ENCODE results near the gene INSR. TPM values are rescaled to one million over a fixed set of nuclear protein-coding genes. Genes with fewer than 3 reads are reported as not detected.

The INSR gene
- total and polyA plus RNA-seq, 4 donors, result 5.8 to 64.6 (median 20.9) TPM

DNA sequence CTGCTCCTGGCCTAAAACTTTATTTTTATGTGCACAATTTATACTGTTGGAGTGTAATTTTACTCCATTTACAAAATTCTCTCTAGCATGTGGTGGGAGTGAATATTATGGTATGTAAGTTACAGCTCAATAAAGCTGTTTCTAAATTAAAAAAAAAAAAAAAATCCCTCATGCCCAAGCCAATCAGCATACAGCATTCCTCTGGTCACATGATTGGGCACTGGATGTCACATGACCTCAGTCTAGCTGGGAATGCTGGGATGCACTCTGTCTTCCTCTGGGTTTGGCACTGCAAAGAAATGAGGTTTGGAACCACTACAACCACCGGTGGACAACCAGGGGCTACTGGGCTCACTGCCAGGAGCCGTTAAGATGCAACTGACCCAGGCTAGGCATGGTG is 157.1 kb downstream of the INSR start:
- H3K27me3 ChIP-seq (ENCODE audit: control insufficient read depth in 3 of 3, insufficient read depth in 3 of 3, low read length in 2 of 3), result no peaks in the 10 kb centered on the region
- H3K36me3 ChIP-seq (ENCODE audit: control insufficient read depth in 4 of 4, insufficient read depth in 4 of 4, low read length in 4 of 4), result peaks cover 16 to 28% (median 26%) of the 10 kb centered on the region in 4 donors
- WGBS, 2 donors, result 57 to 70% methylated on average over 2 of the region's 2 CpGs
- DNase-seq (no peak), ATAC-seq (ENCODE audit: insufficient read depth, low FRiP score) (no peak)
- H3K9ac ChIP-seq (ENCODE audit: insufficient read depth in 1 of 2, low read length in 2 of 2), result no peak overlapping the region
- no peaks in the 10 kb centered on the region for H3K4me1 ChIP-seq (ENCODE audit: control insufficient read depth in 5 of 5, insufficient read depth in 5 of 5, low read length in 5 of 5)
- TF ChIP-seq, protein P1, sequence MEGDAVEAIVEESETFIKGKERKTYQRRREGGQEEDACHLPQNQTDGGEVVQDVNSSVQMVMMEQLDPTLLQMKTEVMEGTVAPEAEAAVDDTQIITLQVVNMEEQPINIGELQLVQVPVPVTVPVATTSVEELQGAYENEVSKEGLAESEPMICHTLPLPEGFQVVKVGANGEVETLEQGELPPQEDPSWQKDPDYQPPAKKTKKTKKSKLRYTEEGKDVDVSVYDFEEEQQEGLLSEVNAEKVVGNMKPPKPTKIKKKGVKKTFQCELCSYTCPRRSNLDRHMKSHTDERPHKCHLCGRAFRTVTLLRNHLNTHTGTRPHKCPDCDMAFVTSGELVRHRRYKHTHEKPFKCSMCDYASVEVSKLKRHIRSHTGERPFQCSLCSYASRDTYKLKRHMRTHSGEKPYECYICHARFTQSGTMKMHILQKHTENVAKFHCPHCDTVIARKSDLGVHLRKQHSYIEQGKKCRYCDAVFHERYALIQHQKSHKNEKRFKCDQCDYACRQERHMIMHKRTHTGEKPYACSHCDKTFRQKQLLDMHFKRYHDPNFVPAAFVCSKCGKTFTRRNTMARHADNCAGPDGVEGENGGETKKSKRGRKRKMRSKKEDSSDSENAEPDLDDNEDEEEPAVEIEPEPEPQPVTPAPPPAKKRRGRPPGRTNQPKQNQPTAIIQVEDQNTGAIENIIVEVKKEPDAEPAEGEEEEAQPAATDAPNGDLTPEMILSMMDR (IDR thresholded peaks at IDR 0.05; ENCODE audit: control extremely low read depth, extremely low read depth), result no peak
- H3K4me3 ChIP-seq, result no peak overlapping the region
- no peak overlapping the region for H3K27ac ChIP-seq (ENCODE audit: low read depth in 1 of 2, low read length in 1 of 2)
- no peaks in the 10 kb centered on the region for H3K9me3 ChIP-seq (ENCODE audit: control insufficient read depth in 4 of 4, insufficient read depth in 3 of 4, low read length in 3 of 4)

DNA sequence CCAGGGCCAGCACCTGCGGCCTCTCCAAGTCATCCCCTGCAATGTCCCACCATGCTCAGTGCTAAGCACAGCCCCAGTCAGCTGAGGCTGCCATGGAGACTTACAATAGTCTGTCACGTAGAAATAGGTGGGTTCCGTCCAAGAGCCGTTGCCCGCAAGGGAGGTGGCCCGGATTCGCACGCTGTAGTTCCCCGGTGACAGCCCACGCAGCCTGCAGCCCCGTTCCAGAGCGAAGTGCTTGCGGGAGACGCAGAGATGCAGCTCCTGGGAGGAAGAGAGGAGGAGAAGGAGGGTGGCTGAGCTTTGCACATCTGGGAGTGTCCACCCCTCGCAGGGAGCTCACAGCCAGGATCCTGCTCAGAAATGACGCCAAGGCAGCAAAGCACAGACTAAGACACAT is 162.2 kb downstream of the INSR start:
- peaks cover 0 to 3% (median 0%) of the 10 kb centered on the region in 4 donors for H3K9me3 ChIP-seq (ENCODE audit: control insufficient read depth in 4 of 4, insufficient read depth in 3 of 4, low read length in 3 of 4)
- no peak for DNase-seq

DNA sequence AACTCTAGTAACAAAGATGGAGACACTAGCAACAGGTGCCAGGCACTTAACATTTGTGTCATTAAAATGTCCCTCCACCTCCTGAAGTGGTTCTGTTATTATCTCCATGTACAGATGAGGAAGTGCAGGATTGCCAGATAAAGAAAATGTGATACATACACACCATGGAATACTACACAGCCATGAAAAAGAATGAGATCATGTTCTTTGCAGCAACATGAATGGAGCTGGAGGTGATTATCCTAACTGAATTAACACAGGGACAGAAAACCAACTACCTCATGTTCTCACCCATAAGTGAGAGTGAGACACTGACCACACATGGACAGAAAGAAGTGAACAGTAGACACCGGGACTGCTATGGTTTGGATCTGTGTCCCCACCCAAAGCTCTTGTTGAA is 164.2 kb downstream of the INSR start:
- peaks cover 27 to 43% (median 39%) of the 10 kb centered on the region in 4 donors for H3K36me3 ChIP-seq (ENCODE audit: control insufficient read depth in 4 of 4, insufficient read depth in 4 of 4, low read length in 4 of 4)
- DNase-seq (no peak), ATAC-seq (ENCODE audit: insufficient read depth, low FRiP score) (no peak)
- H3K9ac ChIP-seq (ENCODE audit: insufficient read depth in 1 of 2, low read length in 2 of 2), result no peak overlapping the region
- H3K27me3 ChIP-seq (ENCODE audit: control insufficient read depth in 3 of 3, insufficient read depth in 3 of 3, low read length in 2 of 3), result no peaks in the 10 kb centered on the region
- no peak overlapping the region for H3K4me3 ChIP-seq
- no peak overlapping the region for H3K27ac ChIP-seq (ENCODE audit: low read depth in 1 of 2, low read length in 1 of 2)
- H3K4me1 ChIP-seq (ENCODE audit: control insufficient read depth in 5 of 5, insufficient read depth in 5 of 5, low read length in 5 of 5), result no peaks in the 10 kb centered on the region
- 97 to 98% methylated on average over 1 of the region's 1 CpG for WGBS, 2 donors
- TF ChIP-seq, protein P1 (IDR thresholded peaks at IDR 0.05; ENCODE audit: control extremely low read depth, extremely low read depth), result no peak
- H3K9me3 ChIP-seq (ENCODE audit: control insufficient read depth in 4 of 4, insufficient read depth in 3 of 4, low read length in 3 of 4), result peaks cover 0 to 19% (median 9%) of the 10 kb centered on the region in 4 donors

More for the DNA sequence above, 162.2 kb downstream of the INSR start:
- Histone ChIP-seq H3K36me3 (ENCODE audit: control insufficient read depth in 4 of 4, insufficient read depth in 4 of 4, low read length in 4 of 4) (peaks cover 12 to 30% (median 22%) of the 10 kb centered on the region in 4 donors), H3K9ac (ENCODE audit: insufficient read depth in 1 of 2, low read length in 2 of 2) (no peak overlapping the region), H3K27ac (ENCODE audit: low read depth in 1 of 2, low read length in 1 of 2) (no peak overlapping the region), H3K4me3 (no peak overlapping the region), H3K4me1 (ENCODE audit: control insufficient read depth in 5 of 5, insufficient read depth in 5 of 5, low read length in 5 of 5) (no peaks in the 10 kb centered on the region), H3K27me3 (ENCODE audit: control insufficient read depth in 3 of 3, insufficient read depth in 3 of 3, low read length in 2 of 3) (no peaks in the 10 kb centered on the region)
- TF ChIP-seq, protein P1 (IDR thresholded peaks at IDR 0.05; ENCODE audit: control extremely low read depth, extremely low read depth), result no peak
- 97 to 98% methylated on average over 16 of the region's 16 CpGs for WGBS, 2 donors
- ATAC-seq (ENCODE audit: insufficient read depth, low FRiP score), result no peak

DNA sequence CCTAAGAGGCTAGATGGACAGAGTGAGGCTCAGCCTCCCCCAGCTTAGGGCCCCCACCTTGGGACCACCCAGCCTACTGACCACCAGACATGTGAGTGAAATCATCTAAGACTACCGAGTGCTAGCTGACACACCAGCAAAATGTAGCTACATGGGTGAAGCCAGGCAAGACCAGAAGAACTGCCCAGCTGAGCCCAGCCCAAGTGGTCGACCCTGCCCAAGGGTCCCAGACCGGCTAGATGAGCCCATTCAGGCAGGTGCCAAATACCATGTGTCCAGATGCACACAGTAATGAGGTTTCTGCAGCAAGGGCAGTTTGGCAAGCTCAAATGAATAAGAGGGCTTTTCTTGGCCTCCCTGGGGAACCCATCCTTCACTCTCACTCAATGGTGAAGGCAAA is 168.1 kb downstream of the INSR start:
- ATAC-seq (ENCODE audit: insufficient read depth, low FRiP score) (no peak), DNase-seq (no peak)
- Histone ChIP-seq H3K27me3 (ENCODE audit: control insufficient read depth in 3 of 3, insufficient read depth in 3 of 3, low read length in 2 of 3) (no peaks in the 10 kb centered on the region), H3K4me3 (no peak overlapping the region), H3K27ac (ENCODE audit: low read depth in 1 of 2, low read length in 1 of 2) (no peak overlapping the region), H3K9me3 (ENCODE audit: control insufficient read depth in 4 of 4, insufficient read depth in 3 of 4, low read length in 3 of 4) (peaks cover 0 to 20% (median 10%) of the 10 kb centered on the region in 4 donors), H3K4me1 (ENCODE audit: control insufficient read depth in 5 of 5, insufficient read depth in 5 of 5, low read length in 5 of 5) (no peaks in the 10 kb centered on the region), H3K36me3 (ENCODE audit: control insufficient read depth in 4 of 4, insufficient read depth in 4 of 4, low read length in 4 of 4) (peaks cover 33 to 55% (median 47%) of the 10 kb centered on the region in 4 donors), H3K9ac (ENCODE audit: insufficient read depth in 1 of 2, low read length in 2 of 2) (no peak overlapping the region)
- WGBS, 2 donors, result 96 to 100% methylated on average over 3 of the region's 3 CpGs
- TF ChIP-seq, protein P1 (IDR thresholded peaks at IDR 0.05; ENCODE audit: control extremely low read depth, extremely low read depth), result no peak

All from lung (tissue), 12 donors.